Measurements from ENCODE around the gene ERMP1. TPM values are rescaled to one million over a fixed set of nuclear protein-coding genes. Genes with fewer than 3 reads are reported as not detected.
A peak's percentile ranks its signal among the peaks of the same experiment; 100 is the strongest.
"Not testable (repeated sequence)": the region's sequence is repeated elsewhere in the genome, so short reads cannot be mapped to it uniquely, and the experiment has no call there.

Gene ERMP1
- total and polyA plus RNA-seq, 4 donors, result 3.1 to 21.5 (median 13.0) TPM

DNA sequence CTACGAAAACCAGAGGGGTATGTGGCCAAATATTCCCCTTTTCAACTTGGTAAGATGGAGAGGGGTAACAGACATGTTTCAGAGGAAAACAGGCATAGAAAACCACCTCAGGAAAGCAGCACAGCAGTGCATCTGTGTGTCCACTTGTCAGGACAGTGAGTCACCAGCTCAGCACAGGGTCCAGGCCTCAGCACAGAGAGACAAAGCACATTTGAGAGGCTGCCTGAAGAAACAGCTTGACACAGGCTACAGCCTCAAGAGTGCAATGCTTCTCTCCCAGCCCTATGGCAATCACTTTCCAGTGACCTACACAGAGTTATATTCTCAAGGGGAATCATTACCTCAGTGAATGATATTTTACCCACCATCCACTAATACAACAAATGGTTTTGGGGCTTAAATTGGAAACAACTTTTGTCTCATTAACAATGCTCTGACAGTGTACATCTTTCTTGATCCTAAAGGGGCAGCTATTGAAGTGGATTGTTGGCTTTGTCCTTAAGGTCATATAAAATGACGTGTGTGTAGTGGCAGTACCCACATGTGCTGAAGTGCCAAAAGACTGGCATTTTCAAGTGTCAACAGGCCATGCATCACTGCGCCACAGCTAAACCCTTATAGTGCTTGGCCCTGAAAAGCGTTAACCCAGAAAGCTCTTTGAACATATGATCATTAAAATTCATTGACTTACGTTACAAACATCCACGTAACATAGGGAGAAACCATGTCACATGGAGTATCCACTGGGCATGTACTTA, 46.4 kb downstream of the ERMP1 start:
- Histone ChIP-seq H3K9me3 (ENCODE audit: control insufficient read depth in 4 of 4, insufficient read depth in 3 of 4, low read length in 3 of 4) (peaks cover 0 to 4% (median 2%) of the 10 kb centered on the region in 4 donors), H3K27me3 (ENCODE audit: control insufficient read depth in 3 of 3, insufficient read depth in 3 of 3, low read length in 2 of 3) (no peaks in the 10 kb centered on the region), H3K4me1 (ENCODE audit: control insufficient read depth in 5 of 5, insufficient read depth in 5 of 5, low read length in 5 of 5) (peaks cover 0 to 9% (median 0%) of the 10 kb centered on the region in 5 donors), H3K27ac (ENCODE audit: low read depth in 1 of 2, low read length in 1 of 2) (no peak overlapping the region), H3K4me3 (no peak overlapping the region), H3K36me3 (ENCODE audit: control insufficient read depth in 4 of 4, insufficient read depth in 4 of 4, low read length in 4 of 4) (peaks cover 0 to 12% (median 8%) of the 10 kb centered on the region in 4 donors), H3K9ac (ENCODE audit: insufficient read depth in 1 of 2, low read length in 2 of 2) (no peak overlapping the region)
- no peak for DNase-seq
- no peak for ATAC-seq (ENCODE audit: insufficient read depth, low FRiP score)
- 93 to 99% methylated on average over 6 of the region's 6 CpGs for WGBS, 2 donors
- TF ChIP-seq CTCF (IDR thresholded peaks at IDR 0.05; ENCODE audit: control extremely low read depth, extremely low read depth), result no peak

DNA sequence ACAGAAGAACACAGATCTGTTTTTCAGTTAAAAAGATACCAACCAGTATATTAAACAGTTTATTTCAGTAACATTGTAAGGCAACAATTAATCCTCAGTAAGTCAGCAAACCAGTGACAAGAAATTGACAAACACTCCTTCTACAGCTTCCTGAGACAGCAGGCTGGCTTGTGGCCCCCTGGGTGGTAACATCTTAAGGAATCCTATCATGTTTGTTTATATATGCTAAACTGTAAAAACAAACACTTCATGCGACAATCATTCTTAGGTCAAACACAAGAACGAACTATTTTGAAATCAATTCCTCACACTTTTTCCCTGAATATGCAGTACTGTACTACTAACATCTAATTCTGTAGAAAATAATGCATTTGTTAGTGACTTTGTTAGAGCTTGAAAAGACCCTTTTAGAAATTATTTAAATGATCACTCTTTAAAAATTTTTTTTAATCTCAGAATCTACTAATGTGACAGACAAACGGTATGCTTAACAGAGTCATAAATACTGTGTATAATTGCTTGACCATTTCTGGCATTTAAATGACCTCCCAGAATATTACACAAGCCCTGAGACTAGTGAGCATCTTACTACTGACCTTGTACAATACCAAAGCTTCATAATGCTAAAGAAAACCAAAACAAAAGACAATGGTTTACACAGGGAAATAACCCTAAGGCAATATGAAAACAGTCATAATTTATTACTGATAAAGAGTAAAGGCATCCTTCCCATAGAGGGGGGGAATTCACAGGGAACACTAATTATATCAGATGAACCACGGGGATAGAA, 48.2 kb downstream of the ERMP1 start:
- ATAC-seq (ENCODE audit: insufficient read depth, low FRiP score), result no peak
- WGBS, 2 donors, result 47 to 71% methylated on average over 4 of the region's 4 CpGs

DNA sequence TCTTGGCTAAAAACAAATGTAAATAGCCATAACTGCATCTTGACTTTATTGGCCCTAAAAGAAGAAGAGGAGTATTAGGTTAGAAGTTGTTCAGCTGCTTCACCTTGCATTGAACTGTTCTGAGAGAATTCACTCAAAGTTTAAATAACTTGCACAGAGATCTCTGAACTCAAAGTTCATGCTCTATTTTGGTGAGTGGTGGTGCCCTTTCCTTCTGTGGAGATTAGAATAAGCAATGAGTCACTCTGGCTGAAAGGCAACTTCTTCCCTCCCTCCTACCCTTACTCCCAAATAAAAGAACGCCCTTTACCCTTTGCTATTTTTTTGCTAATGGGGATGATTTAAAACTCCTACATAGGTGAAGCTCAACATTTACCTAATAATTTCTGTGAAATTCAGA, 48.9 kb downstream of the ERMP1 start:
- peaks cover 10 to 27% (median 18%) of the 10 kb centered on the region in 4 donors for H3K36me3 ChIP-seq (ENCODE audit: control insufficient read depth in 4 of 4, insufficient read depth in 4 of 4, low read length in 4 of 4)
- no peak for TF ChIP-seq CTCF (IDR thresholded peaks at IDR 0.05; ENCODE audit: control extremely low read depth, extremely low read depth)
- 89 to 97% methylated on average over 1 of the region's 1 CpG for WGBS, 2 donors

More for the DNA sequence above, 48.2 kb downstream of the ERMP1 start:
- Histone ChIP-seq H3K27me3 (ENCODE audit: control insufficient read depth in 3 of 3, insufficient read depth in 3 of 3, low read length in 2 of 3) (no peaks in the 10 kb centered on the region), H3K9ac (ENCODE audit: insufficient read depth in 1 of 2, low read length in 2 of 2) (no peak overlapping the region), H3K4me3 (no peak overlapping the region), H3K36me3 (ENCODE audit: control insufficient read depth in 4 of 4, insufficient read depth in 4 of 4, low read length in 4 of 4) (peaks cover 10 to 20% (median 12%) of the 10 kb centered on the region in 4 donors), H3K9me3 (ENCODE audit: control insufficient read depth in 4 of 4, insufficient read depth in 3 of 4, low read length in 3 of 4) (peaks cover 1 to 10% (median 4%) of the 10 kb centered on the region in 4 donors), H3K4me1 (ENCODE audit: control insufficient read depth in 5 of 5, insufficient read depth in 5 of 5, low read length in 5 of 5) (peaks cover 0 to 4% (median 0%) of the 10 kb centered on the region in 5 donors), H3K27ac (ENCODE audit: low read depth in 1 of 2, low read length in 1 of 2) (peak overlapping the region in 1 of 2 donors; percentile 40)
- no peak for TF ChIP-seq CTCF (IDR thresholded peaks at IDR 0.05; ENCODE audit: control extremely low read depth, extremely low read depth)
- DNase-seq, result no peak

GRCh38 chr9:5783420-5783819, 49.5 kb downstream of the ERMP1 start:
- not testable (repeated sequence) for H3K27ac ChIP-seq (ENCODE audit: low read depth in 1 of 2, low read length in 1 of 2); H3K4me1 ChIP-seq (ENCODE audit: control insufficient read depth in 5 of 5, insufficient read depth in 5 of 5, low read length in 5 of 5); H3K9ac ChIP-seq (ENCODE audit: insufficient read depth in 1 of 2, low read length in 2 of 2); DNase-seq; H3K4me3 ChIP-seq; H3K27me3 ChIP-seq (ENCODE audit: control insufficient read depth in 3 of 3, insufficient read depth in 3 of 3, low read length in 2 of 3); ATAC-seq (ENCODE audit: insufficient read depth, low FRiP score)
- 98% methylated on average over 3 of the region's 3 CpGs for WGBS, 2 donors
- peaks cover 3 to 15% (median 11%) of the 10 kb centered on the region in 4 donors for H3K9me3 ChIP-seq (ENCODE audit: control insufficient read depth in 4 of 4, insufficient read depth in 3 of 4, low read length in 3 of 4)
- peaks cover 14 to 33% (median 22%) of the 10 kb centered on the region in 4 donors for H3K36me3 ChIP-seq (ENCODE audit: control insufficient read depth in 4 of 4, insufficient read depth in 4 of 4, low read length in 4 of 4)

More for the DNA sequence above, 48.9 kb downstream of the ERMP1 start:
- ATAC-seq (ENCODE audit: insufficient read depth, low FRiP score) (no peak), DNase-seq (no peak)
- peaks cover 0 to 4% (median 0%) of the 10 kb centered on the region in 5 donors for H3K4me1 ChIP-seq (ENCODE audit: control insufficient read depth in 5 of 5, insufficient read depth in 5 of 5, low read length in 5 of 5)
- peak overlapping the region in 1 of 2 donors; percentile 40 for H3K27ac ChIP-seq (ENCODE audit: low read depth in 1 of 2, low read length in 1 of 2)
- H3K27me3 ChIP-seq (ENCODE audit: control insufficient read depth in 3 of 3, insufficient read depth in 3 of 3, low read length in 2 of 3), result no peaks in the 10 kb centered on the region
- no peak overlapping the region for H3K4me3 ChIP-seq
- peaks cover 3 to 13% (median 7%) of the 10 kb centered on the region in 4 donors for H3K9me3 ChIP-seq (ENCODE audit: control insufficient read depth in 4 of 4, insufficient read depth in 3 of 4, low read length in 3 of 4)
- H3K9ac ChIP-seq (ENCODE audit: insufficient read depth in 1 of 2, low read length in 2 of 2), result no peak overlapping the region

GRCh38 chr9:5779705-5780218, 53.2 kb downstream of the ERMP1 start:
- H3K27me3 ChIP-seq (ENCODE audit: control insufficient read depth in 3 of 3, insufficient read depth in 3 of 3, low read length in 2 of 3); H3K9ac ChIP-seq (ENCODE audit: insufficient read depth in 1 of 2, low read length in 2 of 2); H3K4me1 ChIP-seq (ENCODE audit: control insufficient read depth in 5 of 5, insufficient read depth in 5 of 5, low read length in 5 of 5); H3K4me3 ChIP-seq; DNase-seq; ATAC-seq (ENCODE audit: insufficient read depth, low FRiP score); H3K27ac ChIP-seq (ENCODE audit: low read depth in 1 of 2, low read length in 1 of 2): not testable (repeated sequence)
- WGBS, 2 donors, result 94 to 98% methylated on average over 4 of the region's 4 CpGs
- H3K36me3 ChIP-seq (ENCODE audit: control insufficient read depth in 4 of 4, insufficient read depth in 4 of 4, low read length in 4 of 4), result peaks cover 13 to 47% (median 27%) of the 10 kb centered on the region in 4 donors
- H3K9me3 ChIP-seq (ENCODE audit: control insufficient read depth in 4 of 4, insufficient read depth in 3 of 4, low read length in 3 of 4), result peaks cover 3 to 25% (median 13%) of the 10 kb centered on the region in 4 donors
